RPMI8226 (cell line): ENCODE measurements around the gene PROK2.
A peak's percentile ranks its signal among the peaks of the same experiment; 100 is the strongest.

ENCODE experiments used
- DNase-seq: peaks from one replicate; pipeline ENCODE4 v3.0.0-alpha.2; 2015

The PROK2 gene

DNA sequence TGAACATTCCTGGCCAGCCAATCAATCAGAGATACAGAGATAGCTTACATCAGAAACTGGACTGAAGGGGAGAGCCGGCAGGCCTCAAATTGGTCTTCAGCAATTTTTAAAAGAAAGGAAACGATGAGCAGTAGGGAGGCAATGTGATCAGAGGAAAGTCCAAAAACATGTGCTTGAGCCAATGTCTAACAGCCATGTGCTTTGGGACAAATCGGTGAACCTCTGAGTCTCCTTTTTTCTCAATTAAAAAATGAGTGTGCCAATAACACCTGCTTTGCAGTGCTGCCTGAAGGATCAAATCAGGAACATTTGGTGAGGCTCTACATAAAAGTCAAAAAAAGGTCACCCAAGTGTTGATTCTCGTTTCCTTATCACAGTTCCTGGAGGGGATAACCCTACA lies 52.3 kb downstream of the PROK2 start:
- no peak for DNase-seq

GRCh38 chr3:71728632-71729342 lies 56.2 kb downstream of the PROK2 start:
- no peak for DNase-seq

- no peak for DNase-seq
Measured at GRCh38 chr3:71726146-71726545, 58.8 kb downstream of the PROK2 start.

DNA sequence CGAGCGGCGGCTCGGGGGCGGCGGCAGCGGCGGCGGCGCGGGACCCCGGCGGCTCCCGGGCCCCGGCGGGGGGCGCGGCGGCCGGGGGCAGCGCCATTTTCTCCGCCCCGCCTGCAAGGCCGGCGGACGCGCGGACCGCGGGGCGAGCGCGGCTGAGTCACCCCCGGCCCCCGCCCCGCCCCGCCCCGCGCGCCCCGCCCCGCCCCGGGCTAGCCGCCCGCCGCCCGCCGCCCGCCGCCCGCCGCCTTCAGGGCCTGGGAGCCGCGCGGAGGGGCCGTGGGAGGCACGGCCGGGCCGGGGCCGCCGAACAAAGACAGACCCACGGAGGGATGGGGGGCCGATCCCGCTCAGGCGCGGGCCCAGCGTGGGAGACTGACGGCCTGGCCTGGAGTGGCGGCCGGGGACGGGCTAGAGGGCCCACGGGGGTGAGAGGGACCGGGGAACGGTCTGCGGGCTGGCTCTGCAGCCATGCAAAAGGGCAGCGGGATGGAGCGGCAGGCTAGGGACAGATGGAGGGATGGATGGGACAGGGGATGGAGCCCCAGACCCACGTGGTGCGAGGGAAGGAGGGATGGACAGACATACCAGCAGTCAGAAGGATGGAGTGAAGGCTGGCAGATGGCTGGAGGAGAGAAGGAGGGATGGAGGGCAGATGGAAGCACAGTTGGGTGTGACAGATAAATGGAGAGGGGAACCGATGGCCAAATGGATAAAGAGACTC lies 59.5 kb downstream of the PROK2 start, which contains the start of gene EIF4E3:
Gene EIF4E3 (minus strand): TSS at position 132 of the 721 bp plus-strand sequence. CDS start 35 bp downstream, at position 97.
- DNase-seq, result peak; percentile 47

DNA sequence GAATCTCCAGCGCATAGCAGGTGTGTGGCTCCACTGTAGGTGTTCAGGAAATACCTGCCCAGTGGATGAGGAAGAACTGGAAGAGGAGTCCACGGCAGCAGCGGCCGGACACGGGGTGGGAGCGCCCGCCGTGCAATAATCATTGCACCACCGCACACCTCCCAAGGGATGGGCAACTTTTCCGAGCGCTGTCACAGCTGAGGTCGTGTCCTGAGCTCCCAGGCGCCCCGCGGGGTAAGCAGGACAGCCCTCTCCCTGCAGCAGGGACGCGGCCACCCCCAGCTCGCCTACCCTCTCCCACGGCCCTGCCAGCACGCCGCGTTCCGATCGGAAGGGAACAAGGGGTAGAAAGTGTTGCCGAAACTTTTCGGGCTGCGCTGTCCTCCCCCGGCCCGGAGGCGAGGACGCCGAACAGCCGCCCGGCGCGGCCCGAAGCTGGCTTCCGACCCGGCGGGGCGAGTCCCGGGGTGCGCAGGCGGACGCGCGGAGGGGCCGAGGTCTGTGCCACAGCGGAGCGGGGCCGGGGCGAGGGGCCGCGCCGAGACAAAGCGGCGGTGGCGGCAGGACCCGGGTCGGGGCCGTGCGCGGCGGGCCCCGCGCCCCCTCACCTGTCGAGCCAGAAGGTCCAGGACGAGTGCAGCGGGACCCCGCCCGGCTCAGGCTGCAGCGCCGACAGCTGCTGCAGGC lies 60.2 kb downstream of the PROK2 start:
- peak; percentile 43 for DNase-seq

GRCh38 chr3:71724171-71724453 lies 60.8 kb downstream of the PROK2 start:
- DNase-seq, result no peak

DNA sequence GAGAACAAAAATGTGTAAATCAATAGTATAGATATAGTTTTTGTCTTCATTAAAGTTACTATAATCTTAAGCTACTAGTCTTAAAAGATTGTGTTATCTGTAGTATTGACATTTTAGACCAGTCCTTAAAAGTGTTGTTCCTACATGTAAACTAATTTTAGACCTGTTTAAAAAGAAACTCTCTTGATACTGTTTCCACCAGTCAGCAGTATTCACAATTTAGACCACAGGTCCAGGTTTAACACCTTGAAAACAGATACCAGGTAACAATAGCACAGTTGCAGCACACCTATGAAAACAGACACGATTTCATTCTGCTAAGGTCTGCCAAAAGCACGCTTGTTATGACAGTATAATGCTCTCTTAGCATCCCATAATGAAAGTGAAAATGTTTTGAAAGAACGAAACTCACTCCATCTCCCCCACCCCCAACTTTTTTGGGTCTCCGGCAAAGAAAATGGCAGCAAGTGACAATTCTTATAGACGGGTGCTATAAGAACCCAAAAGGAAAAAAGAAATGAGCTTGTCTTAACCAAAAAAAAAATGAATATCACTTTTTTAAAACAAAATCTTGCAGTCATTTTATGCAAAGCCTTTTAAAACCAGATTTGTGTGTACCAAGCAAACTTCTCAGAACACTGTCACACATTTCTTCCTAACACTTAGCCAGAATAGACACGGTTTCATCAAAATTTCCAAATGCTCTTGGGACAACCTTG lies 61.3 kb downstream of the PROK2 start:
- peak; percentile 83 for DNase-seq

- DNase-seq, result no peak
Measured at GRCh38 chr3:71722693-71723092, 62.3 kb downstream of the PROK2 start.
